Activated CD4-positive, alpha-beta T cell treated with anti-CD3 and anti-CD28 coated beads, Interleukin-2, amount 50 U/mL, for 1 hour (primary cell): ENCODE results near the gene CUTA.
"Not testable (repeated sequence)": the region's sequence is repeated elsewhere in the genome, so short reads cannot be mapped to it uniquely, and the experiment has no call there.

ENCODE experiments used
- DNase-seq: peaks from one replicate; pipeline ENCODE4 v3.0.0-alpha.2; 2020

Gene CUTA

DNA sequence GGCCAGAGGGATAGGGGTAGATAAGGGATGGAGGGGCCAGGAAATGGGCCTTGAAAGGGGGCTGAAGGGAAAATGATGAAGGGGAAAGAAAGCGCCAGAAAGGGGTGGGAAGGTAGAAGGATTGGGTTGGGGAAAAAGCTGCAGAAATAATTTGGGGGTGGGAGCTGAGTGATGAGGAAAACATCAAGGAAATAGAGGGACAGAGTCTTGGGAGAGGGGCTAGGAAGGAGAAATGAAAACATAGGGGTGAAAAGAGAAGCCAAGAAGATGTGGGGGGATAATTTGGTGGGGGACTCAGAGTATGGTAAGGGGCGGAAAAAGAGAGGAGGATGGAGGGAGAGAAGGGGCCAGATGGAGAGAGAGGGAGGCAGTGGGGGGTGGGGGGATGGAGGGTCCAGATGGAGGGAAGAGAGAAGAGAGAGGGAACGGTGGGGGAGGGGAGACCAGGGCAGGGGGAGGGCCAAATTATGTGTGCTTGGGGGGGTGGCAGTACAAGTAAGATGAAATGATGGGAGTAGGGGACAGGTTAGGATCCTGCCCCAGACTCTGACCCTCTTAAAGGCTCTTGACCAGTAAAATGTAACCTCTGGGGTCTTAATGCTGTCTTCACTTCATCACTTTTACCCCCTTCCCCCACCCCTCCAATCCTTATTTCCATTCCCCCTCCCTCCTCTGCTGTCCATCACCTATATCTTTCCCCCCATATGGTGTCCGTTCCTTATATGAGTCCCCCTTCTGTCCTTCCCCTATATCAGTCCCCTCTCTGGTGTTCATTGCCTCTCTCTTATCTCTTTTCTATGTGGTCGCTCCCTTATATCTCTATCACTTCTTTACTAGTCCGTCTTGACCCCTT lies 2.8 kb upstream of the CUTA start:
- DNase-seq, result no peak

DNA sequence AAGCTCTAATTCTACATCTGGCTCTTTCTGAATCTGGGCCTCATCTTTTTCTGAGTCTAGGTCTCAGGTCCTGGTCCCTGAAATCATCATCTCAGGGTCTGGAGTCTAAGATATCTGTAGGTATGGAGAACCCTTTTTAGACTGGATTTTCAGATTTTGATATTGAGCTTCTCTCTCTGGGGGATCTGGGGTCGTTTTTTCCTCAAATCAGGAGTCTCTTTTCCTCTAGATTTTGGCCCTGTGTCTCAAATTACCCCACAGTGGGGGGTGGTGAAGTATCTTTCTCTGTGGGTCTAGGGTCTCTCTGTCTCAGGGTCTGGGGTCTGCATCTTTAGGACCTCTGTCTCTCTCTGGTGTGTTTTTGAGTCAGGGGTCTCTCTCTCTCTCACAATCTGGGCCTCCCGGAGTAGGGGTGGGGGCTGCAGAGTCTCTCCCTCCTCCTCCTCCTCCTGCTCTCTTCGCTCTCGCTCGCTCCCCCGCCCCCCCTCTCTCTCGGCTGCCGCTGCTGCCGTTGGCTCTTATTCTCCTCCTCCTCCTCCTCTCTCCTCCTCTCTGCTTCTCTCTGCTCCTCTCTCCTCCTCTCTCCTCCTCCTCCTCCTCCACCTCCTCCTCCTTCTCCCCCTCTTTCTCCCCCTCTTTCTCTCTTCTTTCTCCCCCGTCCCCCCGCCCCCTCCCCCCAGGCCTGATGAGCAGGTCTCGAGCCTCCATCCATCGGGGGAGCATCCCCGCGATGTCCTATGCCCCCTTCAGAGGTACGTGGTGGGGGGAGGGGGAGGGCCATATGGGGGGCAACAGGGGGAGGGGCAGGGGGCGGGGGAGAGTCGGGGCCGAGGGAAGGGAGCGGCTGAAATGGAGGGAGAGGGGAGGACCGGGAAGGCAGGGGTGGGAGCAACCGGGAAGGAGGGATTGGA lies 1.9 kb upstream of the CUTA start, which contains the start of gene SYNGAP1:
Gene SYNGAP1, plus strand, starts transcription at position 486 of the 911 bp plus-strand sequence. Its CDS starts 200 bp downstream, at position 686.
- DNase-seq, result peak; percentile 52

DNA sequence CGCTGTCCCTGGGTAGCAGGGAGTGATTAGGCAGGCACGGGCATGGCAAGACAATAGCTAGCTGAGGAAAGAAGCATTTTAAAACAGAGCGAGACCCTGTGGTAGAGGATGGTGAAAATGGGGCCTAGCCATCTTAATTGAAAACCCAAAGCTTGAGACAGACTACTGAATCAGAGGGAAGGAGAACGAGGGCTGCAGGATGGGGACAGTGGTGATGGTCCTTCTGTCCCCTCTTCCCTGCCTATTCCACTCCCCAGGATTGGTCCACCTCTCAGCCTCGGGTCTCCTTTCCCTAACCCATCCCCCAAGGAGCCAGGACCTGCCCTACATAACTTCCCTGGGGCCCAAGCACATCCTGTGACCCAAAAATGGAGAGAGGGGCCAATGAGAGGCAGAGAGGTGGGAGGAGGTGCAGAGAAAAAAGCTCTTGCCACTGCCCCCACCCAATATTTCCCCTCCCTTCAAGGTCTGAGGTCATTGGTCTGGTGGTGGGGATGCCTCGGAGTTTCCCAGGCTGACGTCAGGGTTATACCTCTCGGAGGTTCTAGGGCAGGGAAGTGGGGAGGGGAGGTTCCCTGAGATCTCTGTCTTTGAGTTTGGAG lies 884 bp upstream of the CUTA start:
- peak; percentile 48 for DNase-seq

DNA sequence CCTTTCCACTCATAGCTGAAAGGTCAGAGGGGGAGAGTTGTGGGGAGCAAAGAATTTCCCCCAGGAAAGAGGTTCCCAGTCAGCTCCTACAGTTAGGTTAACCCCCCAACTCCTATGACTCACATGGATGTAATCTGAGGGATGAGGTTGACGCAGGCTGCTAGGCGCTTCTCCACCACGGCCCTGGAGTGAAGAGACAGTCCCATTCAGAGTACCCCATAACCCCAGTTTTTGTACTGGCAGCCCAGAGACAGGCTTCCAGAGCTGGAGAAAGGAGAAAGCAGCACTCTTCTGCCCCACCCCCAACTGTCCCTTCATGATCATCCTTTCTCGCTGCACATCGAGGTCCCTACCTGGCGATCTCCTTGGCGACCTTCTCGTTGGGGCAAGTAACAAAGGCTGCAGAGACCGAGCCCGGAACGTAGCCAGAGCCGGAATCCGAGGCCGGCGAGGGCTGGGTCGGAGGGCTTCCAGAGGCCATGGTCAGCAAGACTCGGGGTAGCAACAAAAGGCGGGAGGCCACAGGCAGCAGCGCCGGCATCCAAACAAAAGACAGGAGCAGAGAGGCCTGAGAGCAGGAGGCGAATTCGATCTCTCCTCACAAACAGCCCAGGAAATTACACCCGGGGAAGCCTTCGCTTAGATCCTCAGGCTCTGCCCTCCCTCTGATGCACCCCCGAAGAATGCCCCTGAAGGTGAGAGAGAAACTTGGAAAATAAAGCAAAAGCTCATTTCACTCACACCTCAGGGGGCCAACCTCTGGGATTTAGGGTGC lies 592 bp downstream of the CUTA start:
- no peak for DNase-seq

DNA sequence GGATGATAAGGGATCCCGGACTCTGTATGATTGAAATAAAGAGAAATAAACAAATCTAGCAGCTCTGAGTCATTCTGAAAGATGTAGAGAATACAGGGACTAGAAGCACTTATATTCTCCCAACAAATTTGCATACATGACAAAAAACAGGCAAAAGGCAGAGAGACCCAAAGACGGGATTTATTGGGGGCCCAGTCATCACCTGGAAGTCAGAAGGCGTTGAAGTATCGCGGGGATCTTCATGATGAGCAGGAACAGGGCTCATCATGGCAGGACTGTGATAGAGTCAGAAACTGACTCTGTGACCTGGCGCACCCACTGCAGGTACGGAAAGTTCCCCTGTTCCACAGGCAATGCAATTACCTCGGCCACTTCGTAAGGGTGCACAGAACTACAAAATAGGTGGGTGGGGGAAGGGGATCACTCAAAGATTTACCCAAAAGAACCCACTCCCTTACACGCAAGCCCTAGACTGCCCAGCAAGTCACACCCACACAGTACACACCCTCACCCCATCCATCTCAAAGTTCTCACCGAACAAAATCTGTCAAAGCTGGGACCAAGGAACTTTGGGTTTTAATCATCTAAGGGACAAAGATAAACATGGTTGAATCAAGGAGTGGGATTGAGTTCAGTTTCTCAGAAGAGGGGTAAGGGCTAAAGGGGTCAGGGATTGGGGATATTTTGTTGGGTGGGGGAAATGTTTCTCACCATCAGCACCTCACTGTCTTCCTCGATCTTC lies 1.4 kb downstream of the CUTA start:
- DNase-seq, result no peak

DNA sequence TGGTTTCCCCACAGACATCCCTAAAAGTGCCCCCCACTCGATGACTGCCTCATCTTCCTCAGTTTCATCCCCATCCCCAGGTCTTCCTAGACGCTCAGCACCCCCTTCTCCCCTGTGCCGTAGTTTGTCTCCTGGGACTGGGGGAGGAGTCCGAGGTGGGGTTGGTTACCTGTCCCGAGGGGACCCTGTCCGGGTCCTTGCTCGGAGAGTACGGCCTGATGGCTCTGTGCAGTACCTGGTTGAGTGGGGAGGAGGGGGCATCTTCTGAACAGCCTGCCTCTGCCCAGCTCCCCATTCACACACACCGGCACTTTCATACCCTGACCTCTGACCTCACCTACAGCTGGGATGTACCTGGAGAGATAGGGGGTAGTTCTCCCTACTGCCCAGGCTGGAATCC lies 2.1 kb downstream of the CUTA start:
- no peak for DNase-seq

DNA sequence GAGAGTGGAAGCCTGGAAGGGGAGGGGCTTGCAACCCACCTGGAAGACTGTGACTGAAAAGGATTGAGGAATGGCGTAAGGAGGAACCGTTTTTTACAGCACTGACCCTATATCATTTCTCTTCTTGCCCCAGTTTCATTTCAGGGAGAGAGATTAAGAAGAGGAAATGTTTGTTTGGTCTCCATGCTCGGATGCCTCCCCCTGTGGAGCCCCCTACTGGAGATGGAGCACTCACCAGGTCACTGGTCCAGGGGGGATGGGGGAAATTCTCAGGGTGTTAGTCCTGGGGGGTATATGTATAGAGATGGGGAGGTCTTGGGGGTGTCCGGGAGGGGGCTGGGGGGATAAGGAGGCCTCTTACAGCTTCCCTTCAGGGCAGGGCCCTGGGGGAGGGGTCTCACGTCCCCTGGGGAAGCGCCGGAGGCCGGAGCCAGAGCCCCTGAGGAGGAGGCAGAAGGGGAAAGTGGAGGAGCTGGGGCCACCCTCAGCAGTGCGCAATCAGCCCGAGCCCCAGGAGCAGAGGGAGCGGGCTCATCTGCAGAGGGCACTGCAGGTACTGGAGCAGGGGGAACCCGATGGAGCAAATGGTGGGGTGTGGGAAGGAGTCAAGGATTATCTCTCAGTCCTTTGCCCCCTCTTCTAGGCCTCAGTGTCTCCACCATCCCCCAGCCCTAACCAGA lies 3.2 kb downstream of the CUTA start:
- no peak for DNase-seq

DNA sequence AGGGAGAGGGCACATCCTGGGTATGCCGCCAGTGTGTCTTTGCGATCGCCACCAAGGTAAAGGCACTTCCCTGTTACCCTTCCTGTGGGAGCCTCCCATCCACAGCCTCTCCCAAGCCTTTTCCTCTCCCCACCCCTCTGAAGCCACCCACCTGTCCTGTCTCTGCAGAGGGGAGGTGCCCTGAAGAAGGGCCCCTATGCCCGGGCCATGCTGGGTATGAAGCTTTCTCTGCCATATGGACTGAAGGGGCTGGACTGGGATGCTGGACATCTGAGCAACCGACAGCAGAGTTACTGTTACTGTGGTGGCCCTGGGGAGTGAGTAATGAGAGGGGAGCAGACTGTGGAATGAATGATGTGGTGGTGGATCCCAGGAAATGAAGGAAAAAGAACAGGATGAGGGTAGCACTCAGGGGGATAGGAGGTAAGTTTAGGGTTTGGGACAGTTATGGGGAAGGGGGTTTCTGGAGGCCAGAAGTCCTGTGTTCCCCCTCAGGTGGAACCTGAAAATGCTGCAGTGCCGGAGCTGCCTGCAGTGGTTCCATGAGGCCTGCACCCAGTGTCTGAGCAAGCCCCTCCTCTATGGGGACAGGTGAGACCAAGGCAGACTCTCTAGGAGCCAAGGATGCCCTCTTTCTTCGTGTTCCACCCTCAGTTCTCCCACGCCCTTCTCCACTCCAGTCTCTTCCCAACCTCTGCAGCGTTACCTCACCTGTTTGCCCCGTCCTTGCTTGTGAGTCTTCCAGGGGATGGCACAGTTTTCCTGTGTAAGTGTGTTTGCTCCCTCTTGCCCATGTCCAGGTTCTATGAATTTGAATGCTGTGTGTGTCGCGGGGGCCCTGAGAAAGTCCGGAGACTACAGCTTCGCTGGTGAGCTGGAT lies 4.4 kb downstream of the CUTA start:
- DNase-seq, result no peak

DNA sequence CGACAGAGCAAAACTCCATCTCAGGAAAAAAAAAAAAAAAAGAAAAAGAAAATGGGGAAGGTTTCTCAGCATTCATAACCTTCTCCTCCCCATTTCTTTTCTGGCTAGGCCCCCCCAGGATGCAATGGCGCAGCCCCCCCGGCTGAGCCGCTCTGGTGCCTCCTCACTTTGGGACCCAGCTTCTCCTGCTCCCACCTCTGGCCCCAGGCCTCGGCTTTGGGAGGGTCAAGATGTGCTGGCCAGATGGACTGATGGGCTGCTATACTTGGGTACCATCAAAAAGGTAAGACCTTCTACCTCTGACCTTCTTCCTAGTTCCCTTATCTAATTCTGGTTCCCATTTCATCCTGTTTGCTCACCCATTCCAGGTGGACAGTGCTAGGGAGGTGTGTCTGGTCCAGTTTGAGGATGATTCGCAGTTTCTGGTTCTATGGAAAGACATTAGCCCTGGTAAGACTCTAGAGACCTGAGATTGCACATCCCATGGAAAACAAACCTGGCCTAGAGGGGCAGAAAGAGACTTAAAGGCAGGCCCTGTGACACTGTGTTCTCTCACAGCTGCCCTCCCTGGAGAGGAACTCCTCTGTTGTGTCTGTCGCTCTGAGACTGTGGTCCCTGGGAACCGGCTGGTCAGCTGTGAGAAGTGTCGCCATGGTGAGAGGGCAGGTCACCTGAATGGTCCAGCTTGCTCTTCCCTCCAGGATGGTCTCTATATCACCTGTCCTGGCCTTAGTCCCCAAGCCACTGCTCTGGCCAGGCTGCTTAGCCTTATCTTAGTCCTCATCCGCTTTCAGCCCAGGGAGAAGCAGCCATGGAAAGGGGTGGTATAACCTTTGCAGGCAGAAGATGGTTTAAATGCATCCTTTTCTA lies 5.5 kb downstream of the CUTA start:
- no peak for DNase-seq

DNA sequence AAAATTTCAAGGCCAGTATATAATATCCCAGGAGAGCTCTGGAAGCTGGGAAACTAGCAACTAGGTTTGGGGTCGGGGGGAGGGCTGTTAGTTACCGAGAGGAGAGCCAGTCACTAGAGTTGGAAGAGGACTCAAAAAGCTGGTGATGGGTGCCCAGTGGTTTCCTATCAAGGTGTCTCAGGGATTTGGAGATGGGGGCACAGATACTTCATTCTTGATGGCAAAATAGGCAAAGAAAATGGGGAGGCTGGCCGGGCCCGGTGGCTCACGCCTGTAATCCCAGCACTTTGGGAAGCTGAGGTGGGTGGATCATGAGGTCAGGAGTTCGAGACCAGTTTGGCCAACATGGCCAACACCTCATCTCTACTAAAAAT lies 6.3 kb downstream of the CUTA start:
- DNase-seq, result no peak

DNA sequence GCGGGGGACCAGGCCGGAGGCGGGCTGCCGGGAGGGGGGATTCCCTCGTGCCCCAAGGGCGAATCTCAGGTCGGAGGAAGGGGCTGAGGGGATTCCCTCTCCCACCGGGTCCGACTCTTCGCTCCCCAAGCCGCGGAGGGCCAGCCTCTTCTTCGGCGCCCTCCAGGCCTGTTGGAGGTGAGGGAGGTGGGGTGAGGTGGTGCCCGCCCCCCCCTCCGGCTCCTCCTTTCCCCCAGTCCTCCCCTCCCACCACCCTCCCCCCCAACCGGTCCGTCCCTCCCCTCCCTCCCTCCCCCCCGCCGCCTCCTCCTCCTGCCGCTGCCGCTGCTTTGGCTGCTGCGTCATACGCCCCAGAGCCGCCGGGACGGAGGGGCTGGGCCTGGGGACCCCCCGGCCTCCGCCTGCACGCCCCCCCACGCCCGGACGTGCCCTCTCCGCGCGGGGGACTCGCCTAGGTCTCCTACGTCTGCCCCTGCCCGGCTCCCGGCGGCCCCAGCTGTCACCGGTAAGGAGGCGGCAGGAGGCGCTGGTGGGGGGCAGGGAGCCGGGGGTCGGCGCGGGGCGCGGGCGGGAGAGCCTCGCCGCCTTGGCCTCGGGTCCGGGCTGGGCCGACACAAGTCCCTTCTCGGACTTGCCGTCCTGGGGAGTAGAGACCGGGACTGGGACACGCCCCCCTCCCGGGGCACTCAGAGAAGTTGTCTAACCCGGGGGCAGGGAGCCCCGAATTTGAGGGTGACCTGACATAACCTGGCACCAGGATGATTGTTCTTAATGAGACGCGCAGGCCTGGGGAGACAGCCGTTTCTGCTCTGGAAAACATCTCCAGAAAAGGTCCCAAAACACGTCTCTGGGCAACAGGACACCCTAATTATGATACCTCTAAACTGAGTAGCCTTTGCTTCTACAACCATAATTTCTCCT lies 6.9 kb downstream of the CUTA start, which contains the start of gene PHF1:
Gene PHF1, plus strand, starts transcription at position 304 of the 921 bp plus-strand sequence. CDS start 1,250 bp downstream, outside the sequence.
- peak; percentile 79 for DNase-seq

DNA sequence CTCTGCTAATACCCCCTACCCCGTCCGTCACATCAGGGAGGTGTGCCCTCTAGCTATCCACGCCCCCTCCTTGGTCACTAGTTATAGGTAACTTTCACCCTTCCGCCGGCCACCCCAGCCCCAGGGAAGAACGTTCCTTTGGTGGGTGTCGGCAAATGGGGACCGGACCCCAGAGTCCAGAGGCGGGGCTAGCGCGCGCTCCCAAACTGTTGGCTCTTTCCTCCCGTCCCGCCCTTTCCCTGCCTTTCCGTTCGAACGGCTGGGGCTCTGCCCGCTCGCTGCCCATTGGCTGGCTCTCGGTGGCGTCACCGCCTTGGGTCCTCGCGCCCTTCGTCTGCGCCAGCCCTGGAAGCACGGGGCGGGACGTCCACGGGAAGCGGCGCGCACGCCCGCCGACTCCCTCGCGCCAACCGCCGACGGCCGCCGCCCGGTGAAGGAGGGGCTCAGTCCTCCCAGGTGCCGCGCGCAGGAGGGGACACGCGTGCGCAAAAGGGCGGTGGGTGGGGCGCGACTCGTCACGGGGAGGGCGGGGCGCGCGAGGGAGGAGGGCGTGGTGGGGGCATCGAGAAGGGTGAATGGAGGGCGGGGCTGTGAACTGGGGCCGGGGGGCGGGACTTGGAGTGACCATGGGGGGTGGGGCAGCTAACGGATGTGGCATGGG lies 7.7 kb downstream of the CUTA start:
- peak; percentile 97 for DNase-seq

DNA sequence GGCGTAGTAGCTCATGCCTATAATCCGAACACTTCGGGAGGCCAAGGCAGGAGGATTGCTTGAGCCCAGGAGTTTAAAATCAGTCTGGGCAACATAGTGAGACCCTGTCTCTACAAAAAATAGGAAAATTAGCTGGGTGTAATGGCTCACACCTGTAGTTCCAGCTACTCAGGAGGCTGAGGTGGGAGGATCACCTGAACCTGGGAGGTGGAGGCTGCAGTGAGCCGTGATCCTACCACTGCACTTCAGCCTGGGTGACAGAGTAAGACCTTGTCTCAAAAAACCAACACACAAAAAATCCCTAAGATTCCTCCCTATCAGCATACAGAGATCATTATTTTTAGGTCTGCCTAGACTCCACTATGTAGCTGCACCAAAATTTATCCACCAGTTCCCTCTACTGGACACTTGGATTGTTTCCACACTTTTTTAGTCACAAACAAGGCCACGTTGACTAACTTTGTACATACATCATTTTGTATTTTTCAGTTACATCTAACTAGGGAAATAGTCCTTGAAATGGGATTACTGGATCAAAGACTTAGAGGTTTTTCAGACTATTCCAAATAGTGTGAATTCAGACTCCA lies 10.7 kb downstream of the CUTA start:
- DNase-seq, result no peak

DNA sequence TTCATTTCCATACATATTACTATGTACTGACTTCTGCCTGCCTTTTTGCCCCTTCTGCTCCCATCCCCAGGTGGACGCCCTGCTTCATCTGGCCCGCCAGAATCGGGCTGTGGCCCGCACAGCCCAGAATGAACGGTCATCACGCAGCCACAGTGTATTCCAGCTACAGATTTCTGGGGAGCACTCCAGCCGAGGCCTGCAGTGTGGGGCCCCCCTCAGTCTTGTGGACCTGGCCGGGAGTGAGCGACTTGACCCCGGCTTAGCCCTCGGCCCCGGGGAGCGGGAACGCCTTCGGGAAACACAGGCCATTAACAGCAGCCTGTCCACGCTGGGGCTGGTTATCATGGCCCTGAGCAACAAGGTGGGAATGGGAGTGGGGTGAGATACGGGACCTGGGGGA lies 11.8 kb downstream of the CUTA start:
- DNase-seq, result no peak

DNA sequence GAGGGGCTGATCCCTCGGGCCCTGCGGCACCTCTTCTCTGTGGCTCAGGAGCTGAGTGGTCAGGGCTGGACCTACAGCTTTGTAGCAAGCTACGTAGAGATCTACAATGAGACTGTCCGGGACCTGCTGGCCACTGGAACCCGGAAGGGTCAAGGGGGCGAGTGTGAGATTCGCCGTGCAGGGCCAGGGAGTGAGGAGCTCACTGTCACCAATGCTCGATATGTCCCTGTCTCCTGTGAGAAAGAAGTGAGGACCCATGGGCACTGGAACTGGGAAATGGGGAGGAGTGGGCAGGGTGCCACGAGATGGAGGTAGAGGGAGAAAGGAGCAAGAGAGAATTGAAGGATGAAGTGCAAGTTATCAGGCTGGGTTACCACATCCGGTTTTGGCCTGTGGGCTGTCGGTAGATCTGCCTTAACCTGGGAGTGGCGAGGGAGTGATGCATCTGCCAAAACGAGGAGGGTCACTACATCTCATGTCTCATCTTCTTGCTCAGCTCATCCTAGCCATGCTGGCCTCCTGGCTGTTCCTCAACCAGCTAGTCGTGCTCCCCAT lies 12.4 kb downstream of the CUTA start:
- DNase-seq, result no peak

DNA sequence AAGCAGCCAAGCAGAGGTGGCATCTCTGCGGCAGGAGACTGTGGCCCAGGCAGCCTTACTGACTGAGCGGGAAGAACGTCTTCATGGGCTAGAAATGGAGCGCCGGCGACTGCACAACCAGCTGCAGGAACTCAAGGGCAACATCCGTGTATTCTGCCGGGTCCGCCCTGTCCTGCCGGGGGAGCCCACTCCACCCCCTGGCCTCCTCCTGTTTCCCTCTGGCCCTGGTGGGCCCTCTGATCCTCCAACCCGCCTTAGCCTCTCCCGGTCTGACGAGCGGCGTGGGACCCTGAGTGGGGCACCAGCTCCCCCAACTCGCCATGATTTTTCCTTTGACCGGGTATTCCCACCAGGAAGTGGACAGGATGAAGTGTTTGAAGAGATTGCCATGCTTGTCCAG lies 13.0 kb downstream of the CUTA start:
- DNase-seq, result no peak

DNA sequence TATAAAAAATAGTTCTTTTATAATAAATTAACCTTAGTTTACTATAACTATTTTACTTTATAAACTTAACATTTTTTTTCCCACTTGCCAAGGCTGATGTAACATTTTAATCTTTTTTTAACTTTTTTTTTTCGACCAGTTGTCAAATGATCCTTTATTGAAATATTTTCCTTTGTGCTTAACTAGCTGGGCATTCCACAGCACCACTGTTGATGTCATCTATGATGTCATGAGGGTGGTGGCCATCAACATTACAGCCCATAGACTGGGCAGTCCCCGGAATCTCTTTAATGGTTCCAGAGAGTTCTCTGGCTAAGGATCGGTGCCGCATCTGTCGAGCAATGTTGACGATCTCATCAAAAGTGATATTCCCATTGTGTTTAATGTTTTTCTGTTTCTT lies 18.0 kb downstream of the CUTA start:
- not testable (repeated sequence) for DNase-seq
